ENCODE data around the gene SLC7A11. TPM values are rescaled to one million over a fixed set of nuclear protein-coding genes. Genes with fewer than 3 reads are reported as not detected.
"Not testable (repeated sequence)": the region's sequence is repeated elsewhere in the genome, so short reads cannot be mapped to it uniquely, and the experiment has no call there.

The SLC7A11 gene
- total and polyA plus RNA-seq, 2 donors (not counting 1 experiment from before 2014, with no cell fraction given): 9.6 to 74.8 TPM

- peak overlapping the region; percentile 97 for H3K4me2 ChIP-seq (ENCODE audit: extremely low read depth, insufficient read depth, low read length)
- no peaks in the 10 kb centered on the region for H3K27me3 ChIP-seq (ENCODE audit: control insufficient read depth, insufficient read depth, low read length)
- TF ChIP-seq EZH2 (IDR thresholded peaks at IDR 0.05; ENCODE audit: low read length, missing control alignments): no peak
- no peak for TF ChIP-seq CTCF (conservative IDR thresholded peaks at IDR 0.05 in 1 of 2, IDR thresholded peaks at IDR 0.05 in 1 of 2; ENCODE audit: low read depth in 1 of 2, low read length in 2 of 2)
- H3K27ac ChIP-seq (ENCODE audit: insufficient read depth, low read length): peak overlapping the region; percentile 83
- no peak overlapping the region for H3K9ac ChIP-seq (ENCODE audit: insufficient read depth, low read length)
- no peaks in the 10 kb centered on the region for H4K20me1 ChIP-seq (ENCODE audit: control insufficient read depth, extremely low read depth, insufficient read depth, low read length)
- peak overlapping the region; percentile 51 for H2AFZ ChIP-seq (ENCODE audit: low read length)
- peak overlapping the region; percentile 58 to 86 (median 60) for H3K4me3 ChIP-seq (replicated peaks in 1 of 4; ENCODE audit: control extremely low read depth in 1 of 4, insufficient read depth in 1 of 4, low read depth in 3 of 4, low read length in 4 of 4)
- no peaks in the 10 kb centered on the region for H3K36me3 ChIP-seq (ENCODE audit: control insufficient read depth, insufficient read depth, low read length)
- H3K4me1 ChIP-seq (ENCODE audit: control insufficient read depth, extremely low read depth, insufficient read depth, low read length): no peaks in the 10 kb centered on the region
- DNase-seq (ENCODE audit: low read depth in 2 of 2): peak; percentile 45 to 56
- H3K79me2 ChIP-seq (ENCODE audit: control insufficient read depth, insufficient read depth, low read length): peaks cover 17% of the 10 kb centered on the region
- H3K9me3 ChIP-seq (ENCODE audit: control insufficient read depth, insufficient read depth, low read depth, low read length): no peaks in the 10 kb centered on the region
Measured at GRCh38 chr4:138241281-138242075, 671 bp downstream of the SLC7A11 start.

GRCh38 chr4:138239491-138239890 is 2.7 kb downstream of the SLC7A11 start:
- Histone ChIP-seq H4K20me1 (ENCODE audit: control insufficient read depth, extremely low read depth, insufficient read depth, low read length) (no peaks in the 10 kb centered on the region), H3K36me3 (ENCODE audit: control insufficient read depth, insufficient read depth, low read length) (no peaks in the 10 kb centered on the region), H3K79me2 (ENCODE audit: control insufficient read depth, insufficient read depth, low read length) (peaks cover 17% of the 10 kb centered on the region), H3K27me3 (ENCODE audit: control insufficient read depth, insufficient read depth, low read length) (no peaks in the 10 kb centered on the region), H3K9ac (ENCODE audit: insufficient read depth, low read length) (no peak overlapping the region), H3K4me2 (ENCODE audit: extremely low read depth, insufficient read depth, low read length) (peak overlapping the region; percentile 64), H3K27ac (ENCODE audit: insufficient read depth, low read length) (peak overlapping the region; percentile 14), H2AFZ (ENCODE audit: low read length) (no peak overlapping the region), H3K9me3 (ENCODE audit: control insufficient read depth, insufficient read depth, low read depth, low read length) (no peaks in the 10 kb centered on the region), H3K4me1 (ENCODE audit: control insufficient read depth, extremely low read depth, insufficient read depth, low read length) (peaks cover 3% of the 10 kb centered on the region), H3K4me3 (replicated peaks in 1 of 4; ENCODE audit: control extremely low read depth in 1 of 4, insufficient read depth in 1 of 4, low read depth in 3 of 4, low read length in 4 of 4) (peak overlapping the region; percentile 19 to 86 (median 58))
- TF ChIP-seq EZH2 (IDR thresholded peaks at IDR 0.05; ENCODE audit: low read length, missing control alignments): no peak
- TF ChIP-seq CTCF (conservative IDR thresholded peaks at IDR 0.05 in 1 of 2, IDR thresholded peaks at IDR 0.05 in 1 of 2; ENCODE audit: low read depth in 1 of 2, low read length in 2 of 2): no peak
- DNase-seq (ENCODE audit: low read depth in 2 of 2): peak in 1 of 2 donors; percentile 9

- peaks cover 3% of the 10 kb centered on the region for H3K4me1 ChIP-seq (ENCODE audit: control insufficient read depth, extremely low read depth, insufficient read depth, low read length)
- no peaks in the 10 kb centered on the region for H4K20me1 ChIP-seq (ENCODE audit: control insufficient read depth, extremely low read depth, insufficient read depth, low read length)
- no peak for DNase-seq (ENCODE audit: low read depth in 2 of 2)
- H3K27ac ChIP-seq (ENCODE audit: insufficient read depth, low read length): peak overlapping the region; percentile 14
- no peaks in the 10 kb centered on the region for H3K36me3 ChIP-seq (ENCODE audit: control insufficient read depth, insufficient read depth, low read length)
- H3K4me3 ChIP-seq (replicated peaks in 1 of 4; ENCODE audit: control extremely low read depth in 1 of 4, insufficient read depth in 1 of 4, low read depth in 3 of 4, low read length in 4 of 4): peak overlapping the region in 3 of 4 experiments; percentile 58 to 86 (median 58)
- H3K4me2 ChIP-seq (ENCODE audit: extremely low read depth, insufficient read depth, low read length): peak overlapping the region; percentile 51
- no peak overlapping the region for H2AFZ ChIP-seq (ENCODE audit: low read length)
- H3K27me3 ChIP-seq (ENCODE audit: control insufficient read depth, insufficient read depth, low read length): no peaks in the 10 kb centered on the region
- H3K9me3 ChIP-seq (ENCODE audit: control insufficient read depth, insufficient read depth, low read depth, low read length): no peaks in the 10 kb centered on the region
- TF ChIP-seq CTCF (conservative IDR thresholded peaks at IDR 0.05 in 1 of 2, IDR thresholded peaks at IDR 0.05 in 1 of 2; ENCODE audit: low read depth in 1 of 2, low read length in 2 of 2) (no peak), EZH2 (IDR thresholded peaks at IDR 0.05; ENCODE audit: low read length, missing control alignments) (no peak)
- peaks cover 17% of the 10 kb centered on the region for H3K79me2 ChIP-seq (ENCODE audit: control insufficient read depth, insufficient read depth, low read length)
- no peak overlapping the region for H3K9ac ChIP-seq (ENCODE audit: insufficient read depth, low read length)
Measured at GRCh38 chr4:138238521-138239292, 3.4 kb downstream of the SLC7A11 start.

GRCh38 chr4:138237132-138237531 is 5.0 kb downstream of the SLC7A11 start:
- not testable (repeated sequence) for H3K4me1 ChIP-seq (ENCODE audit: control insufficient read depth, extremely low read depth, insufficient read depth, low read length); H3K27ac ChIP-seq (ENCODE audit: insufficient read depth, low read length); H4K20me1 ChIP-seq (ENCODE audit: control insufficient read depth, extremely low read depth, insufficient read depth, low read length); H2AFZ ChIP-seq (ENCODE audit: low read length); H3K36me3 ChIP-seq (ENCODE audit: control insufficient read depth, insufficient read depth, low read length); H3K27me3 ChIP-seq (ENCODE audit: control insufficient read depth, insufficient read depth, low read length); H3K4me3 ChIP-seq (replicated peaks in 1 of 4; ENCODE audit: control extremely low read depth in 1 of 4, insufficient read depth in 1 of 4, low read depth in 3 of 4, low read length in 4 of 4); DNase-seq (ENCODE audit: low read depth in 2 of 2); H3K9me3 ChIP-seq (ENCODE audit: control insufficient read depth, insufficient read depth, low read depth, low read length); H3K9ac ChIP-seq (ENCODE audit: insufficient read depth, low read length); H3K4me2 ChIP-seq (ENCODE audit: extremely low read depth, insufficient read depth, low read length)
- peaks cover 17% of the 10 kb centered on the region for H3K79me2 ChIP-seq (ENCODE audit: control insufficient read depth, insufficient read depth, low read length)
